ENCODE results near the gene NPL.

NPL gene

DNA sequence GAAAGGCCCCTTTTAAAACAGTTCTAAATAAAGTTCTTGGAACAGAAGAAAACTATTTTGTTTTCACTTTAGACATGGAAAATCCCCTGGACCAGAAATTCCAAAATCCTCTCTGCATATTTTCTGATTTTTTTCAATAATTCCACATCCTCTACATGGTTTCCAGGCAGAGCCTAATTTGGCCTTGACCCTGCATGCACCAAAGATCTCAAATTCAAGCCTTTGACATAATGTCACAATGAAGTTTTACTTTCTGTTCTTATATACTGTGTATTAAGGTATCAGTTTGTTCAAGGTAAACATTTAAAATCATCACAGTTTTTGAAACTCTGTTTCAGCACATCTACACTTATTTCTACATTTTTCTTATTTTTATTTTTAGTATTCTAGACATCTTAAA lies 12.2 kb upstream of the NPL start:
- no peak for DNase-seq (ENCODE audit: low read depth in 2 of 2, low spot score in 1 of 2)

DNA sequence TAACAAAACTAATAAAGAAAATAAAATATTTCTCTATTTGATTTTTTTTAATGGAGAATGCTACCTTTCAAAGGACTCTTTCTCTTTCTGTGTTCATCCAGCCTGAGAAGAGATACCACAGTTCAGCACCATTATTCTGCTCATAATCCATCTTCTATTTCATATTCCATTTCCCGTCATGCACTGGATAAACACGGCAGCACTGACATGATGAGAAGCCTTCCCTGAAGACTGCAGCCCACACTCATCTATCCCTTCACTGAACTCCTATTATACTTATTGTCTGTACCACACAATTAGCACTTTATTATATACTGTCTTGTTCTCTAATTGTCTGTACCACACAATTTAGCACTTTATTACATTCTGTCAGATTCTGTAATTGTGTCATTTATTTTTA lies 10.7 kb upstream of the NPL start:
- no peak for DNase-seq (ENCODE audit: low read depth in 2 of 2, low spot score in 1 of 2)

DNA sequence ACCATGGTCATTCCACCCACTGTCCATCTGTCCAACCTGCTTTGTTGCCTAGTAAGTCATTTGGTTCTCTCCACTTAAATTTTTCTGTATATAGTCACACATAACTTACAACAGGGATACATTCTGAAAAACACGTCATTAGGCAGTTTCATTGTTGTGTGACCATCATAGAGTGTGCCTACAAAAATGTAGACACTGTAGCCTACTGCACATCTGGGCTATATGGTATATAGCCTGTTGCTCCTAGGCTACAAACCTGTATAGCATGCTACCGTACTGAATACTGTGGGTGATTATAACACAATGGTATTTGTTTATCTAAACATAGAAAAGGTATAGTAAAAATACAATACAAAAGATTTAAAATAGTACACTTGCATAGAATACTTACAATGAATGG lies 10.0 kb upstream of the NPL start:
- DNase-seq (ENCODE audit: low read depth in 2 of 2, low spot score in 1 of 2): no peak

DNA sequence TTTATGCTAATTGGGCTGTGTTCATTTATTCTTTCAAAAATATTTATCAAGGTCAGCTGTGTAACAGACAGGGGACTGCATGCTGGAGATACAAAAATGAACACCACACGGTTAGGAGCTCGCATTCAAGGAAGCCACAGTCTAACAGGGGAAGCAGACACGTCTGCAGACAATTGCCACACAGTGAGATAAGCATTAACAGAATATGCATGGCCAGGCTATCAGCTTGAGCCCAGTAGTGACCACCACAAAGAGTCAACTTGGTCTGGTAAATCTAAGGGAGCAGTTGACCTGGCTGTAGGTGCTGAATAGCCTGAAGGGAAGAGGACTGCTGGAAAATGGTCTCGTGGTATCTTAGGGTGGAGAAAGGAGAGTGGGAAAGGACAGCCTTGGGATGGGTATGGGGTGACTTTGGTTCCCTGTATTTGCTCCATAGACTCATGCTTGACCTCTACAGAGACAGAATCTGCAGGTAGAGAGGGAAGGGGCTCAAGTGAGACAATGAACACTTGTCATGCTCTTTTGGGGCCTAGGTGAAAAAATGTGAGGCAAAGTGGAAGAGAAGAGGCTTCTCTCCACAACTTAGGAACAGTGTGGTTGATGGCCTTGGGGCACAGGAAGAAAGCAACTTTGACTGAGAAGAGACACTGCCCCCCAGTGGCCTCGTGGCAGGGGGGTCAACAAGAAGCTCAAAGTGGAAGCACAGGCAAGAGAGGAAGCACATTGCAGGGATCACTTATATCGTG lies 7.6 kb upstream of the NPL start:
- DNase-seq (ENCODE audit: low read depth in 2 of 2, low spot score in 1 of 2): peak; percentile 57 to 59

DNA sequence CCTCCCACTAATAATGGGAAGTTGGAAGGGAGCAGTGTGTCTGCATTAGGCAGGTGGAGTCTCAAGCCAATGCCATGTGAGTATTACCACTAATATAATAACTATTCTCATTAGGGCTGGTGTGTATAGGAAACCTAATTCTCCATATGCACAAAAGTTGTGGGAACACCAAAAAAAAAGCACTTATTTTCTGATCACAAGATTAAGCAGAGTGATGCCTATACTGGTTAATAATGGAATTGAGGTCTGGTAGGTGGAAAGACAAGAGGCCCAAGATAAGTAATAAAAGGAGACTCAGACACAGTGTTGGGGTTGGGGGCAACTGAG lies 7.0 kb upstream of the NPL start:
- DNase-seq (ENCODE audit: low read depth in 2 of 2, low spot score in 1 of 2): no peak

DNA sequence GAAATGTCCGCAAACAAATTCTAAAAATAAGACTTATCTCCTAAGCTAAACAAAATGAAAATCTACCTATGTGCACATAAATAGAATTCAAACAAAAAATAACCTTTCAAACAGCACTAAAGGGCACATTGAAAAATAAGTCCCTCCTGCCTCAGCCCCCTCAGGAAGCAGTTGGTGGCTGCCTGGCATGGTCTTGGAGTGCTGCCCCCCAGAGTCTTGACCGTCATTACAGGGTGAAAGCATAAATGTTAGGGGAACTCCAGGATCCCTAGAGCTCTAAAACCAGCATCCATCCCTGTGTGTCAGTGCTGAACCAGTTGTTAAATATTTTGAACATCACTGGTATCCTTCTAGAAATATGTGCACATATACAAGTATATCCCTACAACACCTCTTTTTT lies 6.5 kb upstream of the NPL start:
- DNase-seq (ENCODE audit: low read depth in 2 of 2, low spot score in 1 of 2): no peak

DNA sequence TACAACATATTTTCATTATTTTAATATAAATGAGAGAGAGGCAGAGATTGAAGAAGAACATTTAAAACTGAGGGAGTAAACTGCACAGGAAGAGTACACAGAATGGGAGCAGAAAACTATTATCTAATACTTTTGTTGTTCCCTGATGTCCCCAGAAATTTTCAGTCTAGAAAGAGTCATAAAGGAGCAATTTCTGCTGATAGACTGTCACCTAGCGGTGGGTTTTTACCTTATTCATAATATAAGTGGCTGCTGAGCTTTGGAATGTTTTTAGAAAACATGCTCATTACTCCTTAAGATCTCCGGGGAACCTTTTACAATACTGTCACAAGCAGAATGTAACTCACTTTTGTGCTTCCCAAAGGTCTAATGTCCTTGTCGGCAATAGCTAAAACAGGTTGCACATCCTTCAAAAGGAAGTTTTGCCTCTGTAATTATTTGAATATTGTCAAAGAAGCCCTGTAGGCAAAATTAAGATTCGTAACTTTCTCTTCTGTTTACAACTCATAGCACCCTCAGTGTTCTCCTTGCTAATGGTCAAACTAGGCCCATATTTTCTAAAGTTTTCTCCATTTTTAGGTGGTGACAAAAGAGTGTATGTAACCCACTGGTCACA lies 4.9 kb upstream of the NPL start:
- no peak for DNase-seq (ENCODE audit: low read depth in 2 of 2, low spot score in 1 of 2)

DNA sequence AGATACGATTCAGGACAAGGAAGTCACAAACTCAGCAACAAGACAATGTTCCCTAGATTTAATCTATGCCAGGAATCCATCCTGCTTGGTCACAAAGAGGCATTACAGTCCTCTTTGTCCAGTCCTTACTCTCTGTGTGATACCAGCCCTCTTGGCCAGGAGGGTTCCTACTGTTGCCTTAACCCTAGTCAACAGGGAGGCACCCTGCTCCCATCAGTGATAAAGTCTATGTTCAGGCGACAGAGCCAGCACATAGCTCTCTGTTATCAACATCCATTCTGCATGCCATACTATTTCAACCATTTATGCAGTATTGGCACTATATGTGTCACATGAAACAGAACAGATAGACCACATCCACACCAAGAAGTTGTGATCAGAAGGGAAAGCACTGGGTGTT lies 4.4 kb upstream of the NPL start:
- DNase-seq (ENCODE audit: low read depth in 2 of 2, low spot score in 1 of 2): no peak

DNA sequence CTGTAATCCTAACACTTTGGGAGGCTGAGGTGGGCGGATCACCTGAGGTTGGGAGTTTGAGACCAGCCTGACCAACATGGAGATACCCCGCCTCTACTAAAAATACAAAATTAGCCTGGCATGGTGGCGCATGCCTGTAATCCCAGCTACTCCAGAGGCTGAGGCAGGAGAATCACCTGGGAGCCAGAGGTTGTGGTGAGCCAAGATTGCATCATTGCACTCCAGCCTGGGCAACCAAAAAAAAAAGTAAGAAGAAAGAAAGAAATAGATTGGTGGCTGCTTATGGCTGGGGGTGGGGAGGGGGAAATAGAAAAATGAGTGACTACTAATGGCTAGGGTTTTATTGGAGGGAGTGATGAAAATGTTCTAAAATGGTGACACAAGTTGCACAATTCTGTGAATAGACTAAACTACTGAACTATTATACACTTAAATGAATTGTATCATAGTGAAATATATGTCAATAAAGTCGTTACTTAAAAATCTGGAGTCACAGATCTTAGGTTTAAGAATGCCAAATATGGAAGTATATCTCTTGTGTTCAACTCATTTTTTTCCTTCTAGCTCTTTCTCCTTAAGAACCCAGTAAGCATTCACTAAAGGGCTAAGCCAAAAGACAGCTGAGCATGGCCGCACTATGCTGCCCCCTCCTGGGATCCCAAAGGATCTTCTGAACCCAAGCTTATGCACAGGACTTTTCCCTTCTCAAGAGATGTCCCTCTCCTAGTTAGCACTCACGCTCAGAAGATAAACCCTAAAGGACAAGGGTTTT lies 3.2 kb upstream of the NPL start:
- no peak for DNase-seq (ENCODE audit: low read depth in 2 of 2, low spot score in 1 of 2)

DNA sequence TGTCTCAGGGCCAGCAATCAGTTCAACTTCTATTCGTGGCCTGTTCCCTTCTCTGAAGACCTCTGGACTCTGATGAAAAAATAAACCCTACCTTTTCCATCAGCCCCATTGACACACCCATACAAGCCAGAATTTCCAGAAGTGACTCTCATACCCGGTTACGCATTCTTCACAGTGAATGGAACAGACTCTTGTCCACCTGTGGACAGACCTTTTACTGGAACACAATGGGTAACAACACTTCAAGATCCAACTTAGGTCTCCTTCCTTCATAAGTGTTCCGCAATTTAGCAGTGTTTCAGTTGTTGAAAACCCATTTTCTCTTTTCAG lies 2.6 kb upstream of the NPL start:
- DNase-seq (ENCODE audit: low read depth in 2 of 2, low spot score in 1 of 2): no peak

DNA sequence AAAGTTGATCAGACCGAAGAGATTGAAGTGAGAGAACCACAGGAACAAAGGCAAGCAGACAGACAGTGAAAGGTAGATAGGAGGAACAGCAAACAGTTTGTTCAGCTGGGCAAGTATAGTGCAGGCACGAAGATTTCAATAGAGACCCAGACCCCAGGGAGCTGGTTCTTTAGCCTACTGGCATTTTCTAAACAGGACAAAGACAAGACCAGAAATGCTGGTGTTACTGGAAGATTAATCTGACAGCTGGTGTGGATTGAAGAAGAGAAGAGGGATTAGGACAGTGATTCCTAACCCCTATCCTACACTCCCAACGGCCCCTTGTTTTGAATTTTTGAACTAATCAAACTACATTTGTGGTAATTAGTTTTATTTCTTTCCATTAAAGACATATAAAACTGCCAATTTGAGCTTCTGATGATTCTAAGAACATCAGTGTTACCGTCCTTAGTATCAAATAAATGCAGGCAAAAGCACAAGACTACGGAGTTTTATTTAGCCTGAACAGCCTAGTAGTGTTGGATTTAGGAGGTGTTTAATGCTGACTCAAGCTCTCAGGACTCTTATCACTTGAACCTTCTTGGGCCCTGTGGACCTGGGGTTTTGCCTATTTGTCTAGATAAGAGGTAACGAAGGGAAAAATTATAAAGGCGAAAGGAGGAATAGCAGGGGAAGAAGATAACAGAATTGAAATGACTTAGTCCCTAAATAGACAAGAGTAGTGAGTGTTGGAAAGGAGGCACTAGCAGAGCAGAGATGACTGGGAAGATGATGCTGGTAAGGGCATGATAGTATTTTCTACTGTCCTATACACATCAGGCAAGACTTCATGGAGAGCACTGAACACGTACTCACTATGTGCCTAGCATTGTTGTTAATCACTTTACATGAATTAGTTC lies 2.0 kb downstream of the NPL start:
- no peak for DNase-seq (ENCODE audit: low read depth in 2 of 2, low spot score in 1 of 2)

DNA sequence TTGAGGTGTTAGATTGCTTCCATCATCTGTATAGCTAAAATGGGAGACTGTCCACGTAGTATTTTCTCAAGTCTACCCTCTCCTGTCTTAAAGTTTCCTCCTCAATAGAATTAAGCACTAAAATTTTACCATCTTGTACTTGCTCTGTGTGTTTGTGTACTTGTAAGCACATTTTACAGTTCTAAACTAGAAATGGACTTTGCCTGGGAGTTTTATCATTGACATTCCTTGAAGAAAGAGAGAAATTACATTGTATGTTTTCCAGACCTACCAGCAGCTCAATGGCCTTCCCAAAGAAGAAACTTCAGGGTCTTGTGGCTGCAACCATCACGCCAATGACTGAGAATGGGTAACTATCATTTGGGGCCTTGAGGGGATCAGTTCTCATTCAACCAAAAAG lies 4.5 kb downstream of the NPL start:
- DNase-seq (ENCODE audit: low read depth in 2 of 2, low spot score in 1 of 2): no peak

DNA sequence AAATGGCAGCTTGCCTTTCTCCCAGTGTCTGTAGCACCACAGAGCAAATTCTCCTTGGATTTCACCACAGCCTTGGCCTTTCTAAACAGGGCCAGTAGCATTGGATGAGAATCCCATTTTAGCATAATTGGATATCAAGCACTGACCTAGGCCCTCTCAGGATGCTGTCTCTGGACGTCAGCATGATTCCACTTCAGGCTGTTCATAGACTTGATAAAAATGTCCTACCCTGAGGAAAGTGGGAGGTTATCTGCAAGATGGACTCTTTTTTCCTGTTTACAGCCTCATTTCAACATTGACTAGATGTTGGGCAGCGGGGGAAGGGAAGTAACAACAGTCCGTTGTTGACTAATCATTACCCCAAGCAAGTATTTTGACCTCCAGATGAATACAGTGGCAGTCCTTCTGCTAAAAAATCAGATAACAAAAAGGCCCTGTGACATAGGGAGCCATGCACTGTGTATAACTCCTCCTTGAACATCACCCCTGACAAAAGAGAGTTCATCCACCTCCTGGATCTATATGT lies 5.2 kb downstream of the NPL start:
- DNase-seq (ENCODE audit: low read depth in 2 of 2, low spot score in 1 of 2): no peak

DNA sequence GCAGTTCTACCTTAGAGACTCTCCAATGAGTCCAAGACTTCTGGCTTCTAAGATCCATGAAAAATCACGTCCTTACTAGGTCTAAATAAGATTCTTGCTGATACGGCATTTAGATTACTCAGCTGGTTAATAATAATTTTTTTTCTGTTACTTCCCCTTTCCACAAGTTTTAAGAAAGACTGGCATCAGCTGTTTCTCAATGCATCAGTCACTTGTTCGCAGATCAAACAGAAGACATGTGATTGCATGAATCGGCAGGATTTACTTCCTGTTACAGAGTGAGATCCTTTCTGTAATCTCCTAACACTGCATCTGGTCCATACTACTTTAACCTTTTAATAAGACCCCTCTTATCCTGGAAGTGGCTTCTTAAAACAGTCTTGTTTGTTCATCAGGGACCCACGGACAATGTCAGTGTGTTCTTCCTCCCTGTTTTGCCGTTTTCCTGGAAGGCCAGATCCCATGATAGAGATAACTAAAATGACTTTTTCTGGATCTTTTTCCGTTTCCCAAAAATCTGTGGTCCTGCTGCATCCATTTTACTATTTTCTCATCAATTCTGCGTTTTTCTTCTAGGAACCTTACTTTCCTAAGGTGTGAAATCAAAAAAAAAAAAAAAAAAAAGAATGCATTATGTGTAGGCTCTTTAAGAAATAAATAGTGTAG lies 6.1 kb downstream of the NPL start:
- no peak for DNase-seq (ENCODE audit: low read depth in 2 of 2, low spot score in 1 of 2)

DNA sequence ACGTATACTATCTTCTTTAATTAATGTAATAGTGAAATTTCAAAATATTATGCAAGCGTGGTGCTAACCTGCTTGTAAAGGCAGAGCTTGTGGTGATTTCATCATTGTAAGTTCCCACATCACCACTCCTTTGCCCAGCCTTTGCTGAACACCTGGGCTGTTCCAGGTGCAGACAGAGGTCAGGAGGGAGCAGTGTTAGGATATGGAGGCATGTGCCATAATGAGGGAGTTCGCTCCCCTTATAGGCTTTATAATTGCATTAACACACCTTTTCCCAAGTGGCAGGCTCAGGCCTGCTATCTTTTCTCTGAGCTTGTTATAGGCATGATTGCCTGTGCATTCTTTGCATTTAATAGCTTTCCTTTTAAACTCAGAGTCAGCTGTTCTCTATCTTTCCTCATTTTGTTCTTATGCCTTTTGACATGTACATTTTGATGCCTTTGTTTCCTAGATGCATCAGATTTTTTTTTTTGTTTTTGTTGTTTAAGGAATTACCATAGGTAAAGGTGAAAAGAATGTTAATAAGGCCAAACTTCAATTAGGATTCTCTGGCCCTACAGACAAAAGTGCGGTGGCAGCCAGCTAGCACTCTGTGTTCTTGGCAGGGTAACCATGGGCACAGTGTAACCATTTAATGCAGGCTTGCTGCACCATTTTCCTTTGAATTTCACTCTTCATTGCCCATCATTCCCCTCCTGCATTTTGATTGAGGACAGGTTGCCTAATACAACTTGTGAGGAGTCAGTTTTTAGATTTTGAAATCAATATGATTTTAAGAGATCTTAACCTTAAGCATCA lies 12.6 kb downstream of the NPL start:
- no peak for DNase-seq (ENCODE audit: low read depth in 2 of 2, low spot score in 1 of 2)

DNA sequence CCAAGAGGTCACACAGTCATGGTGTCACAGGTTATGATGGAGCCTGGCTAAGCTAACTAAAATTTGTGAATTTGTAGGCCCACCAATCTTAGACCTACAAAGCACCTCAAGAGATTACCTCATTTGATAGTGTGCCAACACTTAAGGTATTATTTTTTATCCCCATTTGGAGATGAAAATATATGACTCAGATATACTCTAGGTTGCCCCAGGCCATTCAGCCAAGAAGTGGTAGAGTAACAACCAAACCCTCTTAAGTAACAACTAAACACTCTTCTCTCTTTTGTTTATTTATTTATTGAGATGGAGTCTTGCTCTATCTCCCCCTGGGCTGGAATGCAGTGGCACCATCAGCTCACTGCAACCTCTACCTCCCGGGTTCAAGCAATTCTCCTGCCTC lies 14.3 kb downstream of the NPL start:
- no peak for DNase-seq (ENCODE audit: low read depth in 2 of 2, low spot score in 1 of 2)

DNA sequence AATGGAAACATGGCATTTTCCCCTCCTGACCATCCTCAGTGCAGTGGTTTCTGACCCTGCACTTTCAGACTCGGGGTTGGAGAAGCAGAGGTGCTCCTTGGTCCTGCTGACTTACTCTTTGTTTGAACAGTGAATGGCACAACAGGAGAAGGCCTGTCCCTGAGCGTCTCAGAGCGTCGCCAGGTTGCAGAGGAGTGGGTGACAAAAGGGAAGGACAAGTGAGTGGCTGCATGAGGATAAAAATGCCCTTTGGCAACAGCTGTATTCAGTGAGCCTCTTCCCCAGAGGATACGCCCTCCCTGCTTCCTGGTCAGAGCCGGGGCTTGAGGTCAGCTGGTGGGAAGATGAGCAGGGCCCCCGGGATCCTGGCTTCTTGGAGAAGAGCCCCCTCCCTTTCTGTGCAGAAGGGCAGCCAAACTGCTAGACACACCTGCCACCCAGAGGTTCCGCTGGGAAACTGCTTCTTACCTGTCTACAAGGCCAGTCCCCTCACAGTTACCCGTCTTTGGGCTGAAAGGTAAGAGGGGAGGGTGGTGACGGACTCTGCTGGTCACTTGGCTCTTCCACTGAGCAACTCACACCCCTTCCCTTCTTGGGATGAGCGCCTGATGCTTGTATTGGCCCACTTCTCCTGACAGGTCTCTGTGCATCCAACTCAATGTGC lies 16.6 kb downstream of the NPL start:
- DNase-seq (ENCODE audit: low read depth in 2 of 2, low spot score in 1 of 2): no peak

DNA sequence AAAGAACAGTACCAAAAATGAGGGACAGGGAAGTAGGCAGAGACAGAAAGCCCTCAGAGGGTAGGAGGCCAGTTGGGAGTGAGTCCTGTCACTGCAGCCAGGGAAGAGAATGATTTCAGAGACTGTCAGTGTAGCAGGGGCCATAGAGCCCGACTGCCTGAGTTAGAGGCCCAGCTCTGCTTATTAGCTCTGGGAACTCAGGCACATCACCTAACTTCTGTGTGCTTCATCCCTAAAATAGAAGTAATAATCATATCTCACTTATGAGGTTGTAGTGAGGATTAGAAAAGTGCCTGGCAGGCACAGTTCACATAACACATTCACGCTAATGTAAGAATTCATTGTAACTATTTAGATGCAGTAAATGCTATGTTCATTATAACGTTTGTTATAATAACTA lies 18.3 kb downstream of the NPL start:
- no peak for DNase-seq (ENCODE audit: low read depth in 2 of 2, low spot score in 1 of 2)

DNA sequence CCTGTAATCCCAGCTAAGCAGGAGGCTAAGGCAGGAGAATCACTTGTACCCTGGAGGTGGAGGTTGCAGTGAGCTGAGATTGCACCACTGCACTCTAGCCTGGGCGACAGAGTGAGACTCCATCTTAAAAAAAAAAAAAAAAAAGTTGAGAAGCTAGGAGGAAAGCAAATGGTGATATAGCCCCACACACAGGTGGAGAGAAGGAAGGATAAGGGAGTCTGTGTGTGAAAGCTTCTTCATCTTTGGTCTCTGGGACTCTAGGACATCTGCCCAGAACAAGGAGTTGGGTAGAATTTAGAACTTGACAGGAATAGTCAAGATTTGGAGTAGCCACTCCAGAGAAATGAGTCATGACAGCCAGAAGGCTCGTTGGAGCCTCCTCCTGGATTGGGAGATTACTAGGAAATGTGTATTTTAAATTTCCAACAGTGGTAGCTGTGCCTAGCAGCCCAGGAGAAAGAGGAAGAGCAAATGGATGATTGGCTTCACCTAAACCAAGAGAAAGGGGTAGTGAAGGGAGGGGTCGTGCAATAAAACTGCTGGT lies 19.9 kb downstream of the NPL start:
- no peak for DNase-seq (ENCODE audit: low read depth in 2 of 2, low spot score in 1 of 2)
